Stomach (tissue), 19 donors: ENCODE results near the gene ZNF785. TPM values are rescaled to one million over a fixed set of nuclear protein-coding genes. Genes with fewer than 3 reads are reported as not detected.
A peak's percentile ranks its signal among the peaks of the same experiment; 100 is the strongest.
"Not testable (repeated sequence)": the region's sequence is repeated elsewhere in the genome, so short reads cannot be mapped to it uniquely, and the experiment has no call there.

Source experiments
- DNase-seq, 2 donors: peaks; one replicate each; pipeline versions ENCODE4 v3.0.0 to v3.0.0-alpha.2; 2013 to 2019
- H3K27ac ChIP-seq, 5 donors: fragments of 200-600 bp in 4 of 5; sonication (generic) in 4 of 5; one replicate each; pipeline ENCODE4 v1.5.1; 2013 to 2019; ENCODE audit warnings: mild to moderate bottlenecking in 1 of 5, moderate library complexity in 1 of 5
- H3K27me3 ChIP-seq, 3 donors: fragments of 200-600 bp; sonication (generic); one replicate each; pipeline ENCODE4 v1.5.1; 2017 to 2019; ENCODE audit warnings: mixed run types in 1 of 3
- H3K36me3 ChIP-seq, 4 donors: fragments of 200-600 bp; sonication (generic); 1 replicate in 3 of 4; 2 replicates in 1 of 4; pipeline ENCODE4 v1.5.1; 2016 to 2019
- H3K4me1 ChIP-seq, 4 donors: fragments of 200-600 bp; sonication (generic); one replicate each; pipeline ENCODE4 v1.5.1; 2016 to 2019
- H3K4me3 ChIP-seq, 4 donors: fragments of 200-600 bp; sonication (generic) in 3 of 4; one replicate each; pipeline ENCODE4 v1.5.1; 2016 to 2019; ENCODE audit warnings: mild to moderate bottlenecking in 1 of 4
- H3K9me3 ChIP-seq, 4 donors: fragments of 200-600 bp; sonication (generic); one replicate each; pipeline ENCODE4 v1.5.1; 2016 to 2019
- EP300 ChIP-seq: sonication (generic); formaldehyde crosslinking; IDR thresholded peaks from one replicate; pipeline ENCODE4 v1.6.1; 2017; ENCODE audit warnings: antibody characterized with exemption
- POLR2A ChIP-seq, 4 donors: fragments of 450-650 bp; IDR thresholded peaks; one replicate each; pipeline ENCODE4 v1.6.1; 2016; ENCODE audit warnings: antibody characterized with exemption in 4 of 4, control low read depth in 2 of 4, mild to moderate bottlenecking in 1 of 4, moderate library complexity in 1 of 4
- POLR2AphosphoS5 ChIP-seq, 3 donors: sonication (generic); formaldehyde crosslinking; IDR thresholded peaks; one replicate each; pipeline ENCODE4 v1.6.1; 2016; ENCODE audit warnings: antibody characterized with exemption in 3 of 3
- WGBS, 5 donors: extraction: QIAGEN DNeasy Blood & Tissue Kit in 3 of 5; methylation state at CpG; one replicate each; pipeline versions ENCODE4 v1.1.5 to v1.1.7; 2013 to 2018; 5-methylcytosine and 5-hydroxymethylcytosine counted together
- intact Hi-C: fragments of 100-400 bp; cut with DNase I; formaldehyde crosslinking; loops from one replicate; pipeline ENCODE4 v1.15.1; 2023; ENCODE audit warnings: low total_unique reads
- long read RNA-seq, 10 donors: transcript quantifications; one replicate each; lab custom pipeline, GENCODE V29; 2026
- polyA plus RNA-seq, 3 donors: library from polyadenylated mRNA; stranded (reverse); fragments of 200-250 nt; gene quantifications; one replicate each; pipeline ENCODE4 v1.2.3, GENCODE V29; 2013
- total RNA-seq, 5 donors: library from RNA; depleted of rRNA; stranded (reverse); fragments of >200 nt; gene quantifications; one replicate each; pipeline versions ENCODE4 v1.1.0 to v1.2.3, GENCODE V29; 2014 to 2016
- TF ChIP-seq, protein P1 (sequence below), 7 experiments: fragments of 450-650 bp in 4 of 7; fragments of 200-600 bp in 3 of 7; sonication (generic) in 3 of 7; IDR thresholded peaks; one replicate each; pipeline ENCODE4 v1.5.1; 2016 to 2019; ENCODE audit warnings: antibody characterized with exemption in 7 of 7, control low read depth in 2 of 7, mild to moderate bottlenecking in 1 of 7
- donor health status: healthy with polysubstance abuse.
- donor health status: Bipolar disorder and iron deficiency.
- donor health status: healthy.

The ZNF785 gene
- total RNA-seq (10 to 100 TPM in 3 of 5 donors, 1 to 10 TPM in 2; 7.8 to 49.0 (median 10.3) TPM), polyA plus RNA-seq (1 to 10 TPM; 3.8 to 5.4 (median 4.6) TPM)
- long read RNA-seq, donor 1, transcript ZNF785-201 (3 exons, 3,282 nt), result major isoform, 5 of 5 reads
- long read RNA-seq, donor 1, partial matches to known transcripts, result 0 of 5 reads
- long read RNA-seq, donor 1, other reads (novel, unspliced or antisense), result 0 of 5 reads
- long read RNA-seq, donor 2, partial matches to known transcripts, result 0 of 4 reads
- long read RNA-seq, donor 2, other reads (novel, unspliced or antisense), result 0 of 4 reads
- long read RNA-seq, donor 3, result 0 reads
- long read RNA-seq, donor 4, result 0 reads
- long read RNA-seq, donor 5, transcript ZNF785-201 (3 exons, 3,282 nt), result major isoform, 5 of 5 reads
- long read RNA-seq, donor 5, partial matches to known transcripts, result 0 of 5 reads
- long read RNA-seq, donor 5, other reads (novel, unspliced or antisense), result 0 of 5 reads
- long read RNA-seq, donor 6, transcript ZNF785-201 (3 exons, 3,282 nt), result major isoform, 10 of 10 reads
- long read RNA-seq, donor 6, partial matches to known transcripts, result 0 of 10 reads
- long read RNA-seq, donor 6, other reads (novel, unspliced or antisense), result 0 of 10 reads
- long read RNA-seq, donor 7, partial matches to known transcripts, result 0 of 2 reads
- long read RNA-seq, donor 7, other reads (novel, unspliced or antisense), result 0 of 2 reads
- long read RNA-seq, donor 8, partial matches to known transcripts, result 0 of 4 reads
- long read RNA-seq, donor 8, other reads (novel, unspliced or antisense), result 0 of 4 reads
- long read RNA-seq, donor 9, partial matches to known transcripts, result 0 of 1 reads
- long read RNA-seq, donor 9, other reads (novel, unspliced or antisense), result 0 of 1 reads
- long read RNA-seq, donor 10, result 0 reads

DNA sequence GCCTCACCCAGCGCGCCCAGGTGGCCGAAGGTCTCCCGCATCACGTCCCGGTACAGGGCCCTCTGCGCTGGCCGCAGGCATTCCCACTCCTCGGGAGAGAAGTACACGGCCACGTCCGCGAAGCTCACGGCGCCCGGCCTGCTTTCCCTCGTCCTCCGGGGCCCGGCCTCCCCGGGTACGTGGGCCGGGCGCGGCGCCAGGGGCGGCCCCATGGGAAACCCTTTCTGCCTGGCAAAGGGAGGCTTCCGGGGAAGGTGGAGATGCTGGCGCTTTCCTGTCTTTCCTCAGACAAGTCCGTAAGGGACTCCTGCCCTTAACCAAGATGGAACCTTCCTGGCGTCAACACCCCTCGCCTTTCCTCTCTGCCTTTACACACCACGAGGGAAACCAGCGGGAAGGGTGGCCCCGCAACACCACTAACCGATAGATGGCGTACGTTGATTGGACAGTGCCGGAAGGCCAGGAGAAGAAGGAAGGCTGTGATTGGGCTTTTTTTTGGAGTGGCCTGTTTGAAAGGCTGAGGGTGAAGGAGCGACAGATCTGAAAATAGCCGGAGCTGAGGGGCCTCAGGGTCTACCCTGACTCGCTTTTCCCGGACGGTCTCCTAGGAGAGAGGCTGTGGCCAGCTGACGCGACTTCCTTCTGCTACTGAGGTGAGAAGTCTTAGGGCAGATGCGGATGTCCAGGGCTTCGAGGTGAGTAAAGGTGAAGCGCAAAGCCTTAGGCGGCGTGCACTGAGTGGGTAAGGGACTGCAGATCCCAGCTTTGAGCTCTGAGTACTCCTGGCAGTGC is at the start of gene ZNF785:
Gene ZNF785 (minus strand): TSS at position 298 of the 792 bp plus-strand sequence. CDS start 86 bp downstream, at position 212.
- WGBS, 5 donors, result 0 to 1% (median 1%) methylated on average over 32 to 50 of the region's 50 CpGs
- Histone ChIP-seq H3K9me3 (no peaks in the 10 kb centered on the region), H3K27ac (peak within 1 kb of the TSS; percentile 80 to 93 (median 91)), H3K36me3 (peaks cover 15 to 34% (median 32%) of the 10 kb centered on the region in 4 donors), H3K27me3 (no peaks in the 10 kb centered on the region), H3K4me1 (peaks cover 17 to 55% (median 41%) of the 10 kb centered on the region in 4 donors), H3K4me3 (peak within 1 kb of the TSS; percentile 67 to 83 (median 72))
- intact Hi-C loops, result no loop called here
- TF ChIP-seq POLR2AphosphoS5 (IDR thresholded peaks at IDR 0.05) (peak; percentile 79 to 97 (median 89)), EP300 (no peak)
- TF ChIP-seq, protein P1, sequence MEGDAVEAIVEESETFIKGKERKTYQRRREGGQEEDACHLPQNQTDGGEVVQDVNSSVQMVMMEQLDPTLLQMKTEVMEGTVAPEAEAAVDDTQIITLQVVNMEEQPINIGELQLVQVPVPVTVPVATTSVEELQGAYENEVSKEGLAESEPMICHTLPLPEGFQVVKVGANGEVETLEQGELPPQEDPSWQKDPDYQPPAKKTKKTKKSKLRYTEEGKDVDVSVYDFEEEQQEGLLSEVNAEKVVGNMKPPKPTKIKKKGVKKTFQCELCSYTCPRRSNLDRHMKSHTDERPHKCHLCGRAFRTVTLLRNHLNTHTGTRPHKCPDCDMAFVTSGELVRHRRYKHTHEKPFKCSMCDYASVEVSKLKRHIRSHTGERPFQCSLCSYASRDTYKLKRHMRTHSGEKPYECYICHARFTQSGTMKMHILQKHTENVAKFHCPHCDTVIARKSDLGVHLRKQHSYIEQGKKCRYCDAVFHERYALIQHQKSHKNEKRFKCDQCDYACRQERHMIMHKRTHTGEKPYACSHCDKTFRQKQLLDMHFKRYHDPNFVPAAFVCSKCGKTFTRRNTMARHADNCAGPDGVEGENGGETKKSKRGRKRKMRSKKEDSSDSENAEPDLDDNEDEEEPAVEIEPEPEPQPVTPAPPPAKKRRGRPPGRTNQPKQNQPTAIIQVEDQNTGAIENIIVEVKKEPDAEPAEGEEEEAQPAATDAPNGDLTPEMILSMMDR (IDR thresholded peaks at IDR 0.05), result peak in 4 of 7 experiments; percentile 16 to 38 (median 24)
- DNase-seq, result peak; percentile 96 to 99

DNA sequence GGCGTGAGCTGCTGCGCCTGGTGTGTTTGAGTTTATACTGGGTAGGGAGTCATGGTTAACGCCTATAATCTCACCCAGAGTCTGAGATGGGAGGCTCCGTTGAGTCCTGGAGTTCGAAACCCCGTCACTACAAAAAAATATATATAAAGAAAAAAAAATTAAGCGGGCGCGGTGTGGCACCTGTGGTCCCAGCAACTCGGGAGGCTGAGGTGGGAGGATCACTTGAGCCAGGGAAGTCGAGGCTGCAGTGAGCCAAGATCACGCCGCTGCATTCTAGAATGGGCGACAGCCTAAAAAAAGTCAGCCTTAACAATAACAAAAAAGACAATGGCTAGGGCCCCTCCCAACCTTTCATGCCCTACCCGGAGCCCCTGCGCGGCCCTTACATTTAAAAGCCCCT is 48.0 kb upstream of the ZNF785 start:
- H3K4me1 ChIP-seq, result peaks cover 8 to 28% (median 19%) of the 10 kb centered on the region in 4 donors
- 74 to 84% (median 80%) methylated on average over 16 to 17 of the region's 17 CpGs for WGBS, 5 donors
- no peaks in the 10 kb centered on the region for H3K36me3 ChIP-seq
- peak overlapping the region; percentile 59 to 65 (median 62) for H3K4me3 ChIP-seq
- no peaks in the 10 kb centered on the region for H3K9me3 ChIP-seq
- no peaks in the 10 kb centered on the region for H3K27me3 ChIP-seq
- no peak for DNase-seq
- TF ChIP-seq EP300 (no peak), POLR2AphosphoS5 (IDR thresholded peaks at IDR 0.05) (no peak), POLR2A (IDR thresholded peaks at IDR 0.05) (no peak)
- TF ChIP-seq, protein P1 (IDR thresholded peaks at IDR 0.05), result no peak
- intact Hi-C loops, result no loop called here
- peak overlapping the region; percentile 85 to 94 (median 92) for H3K27ac ChIP-seq

- H3K4me3 ChIP-seq, H3K36me3 ChIP-seq, intact Hi-C loops, H3K9me3 ChIP-seq, DNase-seq, H3K27me3 ChIP-seq: not testable (repeated sequence)
- peaks cover 8 to 31% (median 19%) of the 10 kb centered on the region in 4 donors for H3K4me1 ChIP-seq
- WGBS, 5 donors, result 89 to 98% (median 94%) methylated on average over 7 of the region's 7 CpGs
- peak overlapping the region in 1 of 5 donors; percentile 94 for H3K27ac ChIP-seq
Measured at GRCh38 chr16:30632454-30632853, 47.0 kb upstream of the ZNF785 start.

DNA sequence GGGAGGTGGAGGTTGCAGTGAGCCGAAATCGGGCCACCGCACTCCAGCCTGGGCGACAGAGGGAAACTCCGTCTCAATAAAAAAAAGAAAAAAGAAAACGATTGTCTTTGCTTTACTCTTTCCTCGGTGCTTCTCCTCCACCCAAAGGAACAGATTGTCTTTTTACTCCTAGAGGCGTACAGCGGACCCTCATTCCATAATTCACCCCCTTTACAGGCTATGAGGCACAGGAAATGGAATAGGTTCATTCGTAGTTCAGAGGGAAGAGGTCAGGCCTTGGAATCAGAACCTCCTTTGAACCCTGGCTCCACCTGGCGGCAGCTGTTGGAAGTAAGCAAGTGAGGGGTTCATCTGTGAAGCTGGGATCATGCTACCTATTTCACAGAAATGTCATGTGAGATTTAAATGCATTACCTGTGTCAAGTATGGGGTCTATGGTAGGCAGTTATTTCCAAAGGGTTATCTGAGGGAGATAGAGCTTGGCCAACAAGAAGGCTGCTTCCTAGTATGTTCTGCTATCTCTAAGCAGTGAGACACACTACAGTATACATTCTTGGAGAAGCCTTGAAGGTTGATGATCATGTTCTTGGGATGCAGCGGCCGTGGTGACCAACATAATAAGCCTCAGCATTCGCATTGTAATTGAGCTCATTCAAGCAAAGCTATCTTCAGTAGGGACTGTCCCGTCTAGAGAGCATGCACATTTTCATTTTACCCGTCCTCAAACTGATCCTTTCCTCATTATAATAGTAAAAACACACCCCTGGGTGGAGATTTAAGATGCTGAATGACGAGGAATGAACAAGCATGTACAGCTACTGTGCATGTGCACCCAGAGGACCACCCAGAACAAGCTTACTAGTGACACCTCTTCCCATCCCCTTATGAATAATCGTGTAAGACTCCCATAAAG is 43.4 kb upstream of the ZNF785 start:
- Histone ChIP-seq H3K27ac (peak overlapping the region in 3 of 5 donors; percentile 38 to 69 (median 54)), H3K36me3 (no peaks in the 10 kb centered on the region), H3K27me3 (peaks cover 0 to 7% (median 0%) of the 10 kb centered on the region in 3 donors), H3K4me1 (peaks cover 0 to 13% (median 5%) of the 10 kb centered on the region in 4 donors), H3K4me3 (peak overlapping the region in 1 of 4 donors; percentile 5), H3K9me3 (no peaks in the 10 kb centered on the region)
- TF ChIP-seq POLR2AphosphoS5 (IDR thresholded peaks at IDR 0.05), result peak; percentile 7 to 79 (median 45)
- TF ChIP-seq, protein P1 (IDR thresholded peaks at IDR 0.05), result peak in 5 of 7 experiments; percentile 77 to 87 (median 85)
- TF ChIP-seq POLR2A (IDR thresholded peaks at IDR 0.05), result no peak
- no peak for TF ChIP-seq EP300
- intact Hi-C loops, result no loop called here
- peak; percentile 91 to 93 for DNase-seq
- 34 to 41% (median 38%) methylated on average over 18 of the region's 18 CpGs for WGBS, 5 donors
